ENCODE measurements around the gene LYZ.

LYZ gene

DNA sequence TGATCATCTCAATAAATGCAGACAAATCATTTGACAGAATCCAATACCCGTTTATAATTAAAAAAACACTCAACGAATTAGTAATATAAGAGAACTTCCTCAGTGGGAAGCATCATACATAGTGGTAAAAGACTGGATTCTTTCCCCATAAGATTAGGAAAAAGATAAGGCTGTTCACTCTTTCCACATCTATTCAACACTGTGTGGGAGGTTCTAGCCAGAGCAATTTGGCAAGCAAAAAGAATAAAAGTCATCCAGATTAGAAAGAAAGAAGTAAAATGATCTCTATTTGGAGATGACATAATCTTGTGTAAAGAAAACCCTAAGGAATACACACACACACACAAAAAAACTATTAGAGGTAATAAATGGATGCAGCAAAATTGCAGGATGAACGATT lies 49.8 kb downstream of the LYZ start:
- TF ChIP-seq, protein P1, sequence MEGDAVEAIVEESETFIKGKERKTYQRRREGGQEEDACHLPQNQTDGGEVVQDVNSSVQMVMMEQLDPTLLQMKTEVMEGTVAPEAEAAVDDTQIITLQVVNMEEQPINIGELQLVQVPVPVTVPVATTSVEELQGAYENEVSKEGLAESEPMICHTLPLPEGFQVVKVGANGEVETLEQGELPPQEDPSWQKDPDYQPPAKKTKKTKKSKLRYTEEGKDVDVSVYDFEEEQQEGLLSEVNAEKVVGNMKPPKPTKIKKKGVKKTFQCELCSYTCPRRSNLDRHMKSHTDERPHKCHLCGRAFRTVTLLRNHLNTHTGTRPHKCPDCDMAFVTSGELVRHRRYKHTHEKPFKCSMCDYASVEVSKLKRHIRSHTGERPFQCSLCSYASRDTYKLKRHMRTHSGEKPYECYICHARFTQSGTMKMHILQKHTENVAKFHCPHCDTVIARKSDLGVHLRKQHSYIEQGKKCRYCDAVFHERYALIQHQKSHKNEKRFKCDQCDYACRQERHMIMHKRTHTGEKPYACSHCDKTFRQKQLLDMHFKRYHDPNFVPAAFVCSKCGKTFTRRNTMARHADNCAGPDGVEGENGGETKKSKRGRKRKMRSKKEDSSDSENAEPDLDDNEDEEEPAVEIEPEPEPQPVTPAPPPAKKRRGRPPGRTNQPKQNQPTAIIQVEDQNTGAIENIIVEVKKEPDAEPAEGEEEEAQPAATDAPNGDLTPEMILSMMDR (conservative IDR thresholded peaks at IDR 0.05; ENCODE audit: low read depth, low read length), result no peak
- H3K4me3 ChIP-seq (ENCODE audit: low read depth, low read length), result no peak overlapping the region
- DNase-seq (ENCODE audit: low read depth), result peak; percentile 43

DNA sequence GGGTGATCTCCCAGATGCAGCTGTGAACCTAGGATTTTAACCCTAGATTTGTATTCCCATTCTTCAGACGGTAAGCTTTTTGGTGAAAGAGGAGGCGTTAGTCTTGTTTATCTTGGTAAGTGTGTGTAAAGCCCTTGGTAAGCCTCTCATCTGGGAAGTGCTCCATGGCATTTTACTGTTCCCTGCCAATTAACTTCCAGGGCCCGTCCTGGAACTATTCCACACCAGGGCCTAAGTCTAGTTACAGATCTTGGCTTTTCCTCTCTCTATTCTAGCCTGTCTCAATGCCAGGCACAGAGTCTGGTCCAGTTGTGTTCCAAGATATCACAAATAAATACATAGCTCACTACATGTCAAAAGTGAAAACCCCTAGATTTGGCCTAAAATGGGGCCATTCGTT lies 53.8 kb downstream of the LYZ start:
- H3K4me3 ChIP-seq (ENCODE audit: low read depth, low read length), result no peak overlapping the region
- DNase-seq (ENCODE audit: low read depth), result no peak
- TF ChIP-seq, protein P1 (conservative IDR thresholded peaks at IDR 0.05; ENCODE audit: low read depth, low read length), result no peak
